ENCODE measurements around the gene CLASP1.

Gene CLASP1

DNA sequence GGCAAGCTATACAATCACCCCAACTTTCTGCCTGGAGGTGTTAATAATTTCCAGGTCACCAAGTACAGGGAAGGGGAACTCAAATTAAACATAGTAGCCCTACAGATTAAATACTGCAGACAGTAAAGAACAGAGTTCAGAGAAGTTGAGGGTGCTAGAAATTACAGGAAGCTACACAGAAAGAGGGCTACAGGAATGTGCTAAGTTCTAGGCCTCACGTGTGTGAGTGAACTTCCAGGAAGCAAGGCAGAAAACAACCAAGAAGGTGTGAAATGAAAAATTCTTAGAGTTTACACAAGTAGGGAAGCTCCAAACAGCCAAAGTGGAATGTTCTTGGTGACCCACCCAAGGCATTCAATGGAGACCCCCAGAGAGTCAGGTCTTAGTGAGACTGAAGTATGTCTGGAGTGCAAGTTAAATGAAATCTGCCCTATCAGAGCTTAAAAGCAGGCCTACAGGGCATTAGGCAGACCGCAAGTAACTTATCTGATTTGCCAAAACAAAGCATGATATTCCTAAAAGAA is 176.7 kb downstream of the CLASP1 start:
- TF ChIP-seq, protein P1, sequence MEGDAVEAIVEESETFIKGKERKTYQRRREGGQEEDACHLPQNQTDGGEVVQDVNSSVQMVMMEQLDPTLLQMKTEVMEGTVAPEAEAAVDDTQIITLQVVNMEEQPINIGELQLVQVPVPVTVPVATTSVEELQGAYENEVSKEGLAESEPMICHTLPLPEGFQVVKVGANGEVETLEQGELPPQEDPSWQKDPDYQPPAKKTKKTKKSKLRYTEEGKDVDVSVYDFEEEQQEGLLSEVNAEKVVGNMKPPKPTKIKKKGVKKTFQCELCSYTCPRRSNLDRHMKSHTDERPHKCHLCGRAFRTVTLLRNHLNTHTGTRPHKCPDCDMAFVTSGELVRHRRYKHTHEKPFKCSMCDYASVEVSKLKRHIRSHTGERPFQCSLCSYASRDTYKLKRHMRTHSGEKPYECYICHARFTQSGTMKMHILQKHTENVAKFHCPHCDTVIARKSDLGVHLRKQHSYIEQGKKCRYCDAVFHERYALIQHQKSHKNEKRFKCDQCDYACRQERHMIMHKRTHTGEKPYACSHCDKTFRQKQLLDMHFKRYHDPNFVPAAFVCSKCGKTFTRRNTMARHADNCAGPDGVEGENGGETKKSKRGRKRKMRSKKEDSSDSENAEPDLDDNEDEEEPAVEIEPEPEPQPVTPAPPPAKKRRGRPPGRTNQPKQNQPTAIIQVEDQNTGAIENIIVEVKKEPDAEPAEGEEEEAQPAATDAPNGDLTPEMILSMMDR (IDR thresholded peaks at IDR 0.05): no peak

DNA sequence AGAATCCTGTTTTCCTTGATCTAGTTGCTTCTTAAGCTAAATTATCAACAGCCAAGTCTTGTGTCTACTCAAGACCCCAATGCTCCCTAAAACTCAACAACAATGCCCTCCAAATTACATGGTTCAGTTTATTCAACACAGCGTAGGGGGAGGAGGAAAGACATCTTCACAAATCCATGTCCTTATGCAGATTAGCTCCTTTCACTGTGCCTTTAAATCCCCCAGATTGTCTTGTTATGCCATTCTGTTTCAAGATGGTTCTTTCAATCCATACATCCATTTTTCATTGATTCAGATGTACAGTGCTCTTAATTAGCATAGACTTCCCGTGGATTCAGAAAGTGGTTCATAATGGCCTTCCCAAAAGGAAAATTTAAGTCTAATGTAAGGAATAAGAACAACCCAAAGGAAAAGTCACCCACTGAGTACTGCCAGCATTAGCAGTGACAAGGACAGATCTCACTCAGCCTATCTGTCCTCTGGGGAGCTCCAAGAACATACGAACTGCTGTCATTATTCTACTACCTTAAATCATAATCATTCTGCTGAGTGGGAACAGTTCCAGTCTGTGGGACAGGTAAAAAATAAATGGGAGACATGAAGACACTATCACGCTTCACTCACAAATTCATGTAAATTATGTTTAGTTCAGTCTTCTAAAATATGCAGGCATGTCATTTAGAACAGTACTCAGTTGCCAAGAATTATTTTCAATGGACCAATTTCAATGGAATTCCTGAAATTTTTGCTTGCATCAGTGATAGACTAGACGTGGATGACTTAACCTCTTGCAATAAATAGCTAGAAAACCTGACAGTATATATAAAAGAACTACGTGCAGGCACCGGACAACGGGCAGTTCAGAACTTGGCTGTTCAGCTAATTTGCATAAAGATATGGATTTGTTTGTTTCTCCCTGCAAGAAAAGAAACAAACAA is 177.5 kb downstream of the CLASP1 start:
- TF ChIP-seq, protein P1 (IDR thresholded peaks at IDR 0.05): no peak

DNA sequence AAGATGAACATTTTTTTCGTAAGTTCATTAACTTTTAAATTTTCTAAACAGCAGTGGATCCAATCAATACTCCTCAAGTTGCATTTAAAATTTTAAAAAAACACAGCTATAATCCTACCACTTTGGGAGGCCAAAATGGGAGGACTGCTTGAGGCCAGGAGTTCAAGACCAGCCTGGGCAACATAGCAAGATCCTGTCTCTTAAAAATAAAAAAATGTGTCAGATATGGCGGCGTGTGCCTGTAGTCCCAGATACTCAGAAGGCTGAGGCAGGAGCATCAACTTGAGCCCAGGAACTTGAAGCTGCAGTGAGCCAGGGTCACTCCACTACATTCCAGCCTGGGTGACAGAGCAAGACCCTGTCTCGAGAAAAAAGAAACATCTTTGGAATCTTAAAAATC is 178.3 kb downstream of the CLASP1 start:
- TF ChIP-seq, protein P1 (IDR thresholded peaks at IDR 0.05): no peak

DNA sequence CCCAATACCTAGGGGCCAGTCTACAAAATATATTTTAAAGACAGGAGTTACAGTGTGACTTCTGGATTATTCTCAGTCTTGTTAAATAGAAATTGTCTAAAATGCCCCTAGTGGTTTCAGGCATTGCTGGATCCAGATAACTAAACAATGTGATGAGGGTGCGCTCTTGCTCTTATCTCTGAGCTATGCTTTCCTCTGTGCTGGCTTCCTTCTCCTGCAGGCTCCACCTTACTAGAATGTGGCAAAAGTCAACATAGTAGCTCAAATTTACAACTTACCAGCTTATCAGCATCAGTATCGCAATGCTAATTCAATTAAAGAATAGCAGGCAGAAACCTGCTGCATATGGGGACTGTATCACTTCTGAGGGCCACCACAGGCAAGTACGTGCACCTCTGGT is 179.9 kb downstream of the CLASP1 start:
- TF ChIP-seq, protein P1 (IDR thresholded peaks at IDR 0.05): no peak

DNA sequence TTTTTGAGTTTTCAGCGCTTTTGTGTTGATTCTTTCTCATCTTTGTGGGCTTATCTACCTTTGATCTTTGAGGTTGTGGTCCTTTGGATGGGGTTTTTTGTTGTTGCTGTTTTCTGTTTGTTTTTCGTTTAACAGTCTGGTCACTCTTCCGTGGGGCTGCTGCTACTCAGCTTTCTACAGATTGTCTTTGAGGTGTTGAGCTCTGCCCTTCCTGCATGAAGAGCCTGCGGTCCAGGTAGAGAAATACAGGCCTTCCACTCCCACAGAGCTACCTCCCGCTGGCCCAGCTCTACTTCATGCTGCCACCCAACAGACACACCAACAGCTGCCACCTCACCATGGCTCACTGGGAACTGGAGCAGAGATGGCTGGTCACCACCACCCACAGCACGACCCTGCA is 180.3 kb downstream of the CLASP1 start:
- TF ChIP-seq, protein P1 (IDR thresholded peaks at IDR 0.05): no peak

DNA sequence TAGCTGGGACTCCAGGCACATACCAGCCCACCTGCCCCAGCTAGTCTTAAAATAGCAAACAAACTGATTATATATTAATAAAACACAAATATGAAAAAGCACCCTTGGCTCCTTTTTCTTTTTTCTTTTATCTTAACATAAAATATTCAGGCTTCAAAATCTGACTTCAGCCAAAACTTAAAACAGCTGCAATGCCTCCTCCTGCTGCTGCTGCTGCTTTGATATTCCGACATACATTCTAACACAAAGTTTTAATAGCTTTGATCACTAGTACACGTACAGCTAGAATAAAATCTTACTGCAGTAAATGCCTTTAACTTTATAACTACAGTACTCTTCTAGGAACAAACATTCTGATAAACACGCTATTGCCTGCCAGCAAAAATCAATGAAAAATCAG is 190.0 kb downstream of the CLASP1 start:
- TF ChIP-seq, protein P1 (IDR thresholded peaks at IDR 0.05): no peak

DNA sequence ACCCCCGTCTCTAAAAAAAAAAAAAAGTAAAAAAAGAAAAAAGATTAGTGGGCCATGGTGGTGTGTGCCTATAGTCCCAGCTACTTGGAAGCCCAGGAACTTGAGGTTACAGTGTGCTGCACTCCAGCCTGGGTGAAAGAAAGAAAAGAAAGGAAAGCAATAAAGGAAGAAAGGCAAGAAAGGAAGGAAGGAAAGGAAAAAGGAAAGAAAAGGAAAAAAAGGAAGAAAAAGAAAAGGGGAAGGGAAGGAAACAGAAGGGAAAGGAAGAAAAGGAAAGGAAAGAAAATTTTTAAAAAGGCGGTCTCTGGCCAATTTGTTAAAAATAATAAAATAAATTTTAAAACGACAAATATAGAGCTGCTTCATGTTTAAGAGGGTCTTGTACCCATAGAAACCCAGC is 192.9 kb downstream of the CLASP1 start:
- TF ChIP-seq, protein P1 (IDR thresholded peaks at IDR 0.05): no peak
